ENCODE measurements around the gene RAD51B.

Gene RAD51B

DNA sequence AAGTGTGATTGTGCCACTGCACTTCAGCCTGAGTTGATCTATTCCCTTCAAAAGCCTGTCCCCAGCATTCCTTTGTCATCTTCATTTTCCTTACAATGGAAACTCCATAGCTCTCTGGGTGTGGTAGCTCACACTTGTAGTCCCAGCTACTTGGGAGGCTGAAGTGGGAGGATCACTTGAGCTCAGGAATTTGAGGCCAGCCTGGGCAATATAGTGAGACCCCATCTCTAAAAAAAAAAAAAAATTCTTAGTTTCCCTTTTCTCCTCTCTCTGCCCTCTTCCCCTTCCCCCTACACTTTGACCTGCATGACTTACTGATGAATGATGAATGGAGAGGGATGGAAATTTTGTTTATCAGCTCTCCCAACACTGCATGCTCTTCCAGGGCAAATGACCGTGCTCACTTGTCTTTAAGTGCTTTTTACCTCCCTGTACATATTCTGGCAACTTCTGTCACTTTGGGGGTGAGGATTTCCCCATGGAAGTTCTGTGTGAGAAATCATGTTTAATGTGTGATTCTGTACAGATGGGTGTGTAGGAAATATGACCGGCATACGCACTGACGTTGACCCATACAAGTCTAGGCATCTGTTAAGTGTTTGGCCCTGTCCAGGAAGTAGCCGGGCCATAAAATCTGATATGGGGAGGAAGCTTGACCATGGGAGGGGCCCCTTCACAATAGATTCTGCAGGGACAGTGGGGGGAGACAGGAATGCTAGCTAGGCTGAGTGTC is 907.9 kb downstream of the RAD51B start:
- no peak for DNase-seq

DNA sequence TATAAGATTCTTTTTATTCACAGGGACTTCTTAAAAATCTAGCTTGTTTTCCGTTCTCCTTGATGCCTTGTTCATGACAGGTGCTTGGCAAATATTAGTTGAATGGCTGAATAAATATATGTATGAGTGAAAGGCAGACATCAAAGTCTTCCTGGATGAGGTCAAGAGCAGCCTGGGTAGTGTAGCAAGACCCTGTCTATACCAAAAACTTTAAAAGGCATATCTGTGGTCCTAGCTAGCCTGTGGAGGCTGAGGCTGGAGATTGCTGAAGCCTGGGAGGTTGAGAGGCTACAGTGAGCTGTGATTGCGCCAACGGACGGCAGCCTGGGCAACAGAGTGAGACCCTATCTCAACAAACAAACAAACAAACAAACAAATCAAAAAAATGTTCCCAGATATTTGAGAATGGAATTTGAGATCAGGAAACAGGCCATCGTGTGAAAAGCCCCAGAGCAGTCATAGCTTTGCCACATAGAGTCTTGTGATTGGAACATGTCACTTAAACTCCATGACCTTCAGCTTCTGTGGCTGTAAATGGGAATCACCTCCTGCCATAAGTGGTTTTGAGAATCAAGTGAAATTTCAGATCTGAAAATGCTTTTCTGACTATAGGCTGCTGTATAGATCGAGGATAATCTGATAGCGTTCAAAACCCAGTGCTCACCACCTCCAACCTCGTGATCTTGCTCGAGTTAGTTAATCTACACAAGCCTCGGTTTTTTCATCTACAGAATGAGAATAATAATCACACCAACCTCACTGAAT is 908.9 kb downstream of the RAD51B start:
- no peak for DNase-seq

DNA sequence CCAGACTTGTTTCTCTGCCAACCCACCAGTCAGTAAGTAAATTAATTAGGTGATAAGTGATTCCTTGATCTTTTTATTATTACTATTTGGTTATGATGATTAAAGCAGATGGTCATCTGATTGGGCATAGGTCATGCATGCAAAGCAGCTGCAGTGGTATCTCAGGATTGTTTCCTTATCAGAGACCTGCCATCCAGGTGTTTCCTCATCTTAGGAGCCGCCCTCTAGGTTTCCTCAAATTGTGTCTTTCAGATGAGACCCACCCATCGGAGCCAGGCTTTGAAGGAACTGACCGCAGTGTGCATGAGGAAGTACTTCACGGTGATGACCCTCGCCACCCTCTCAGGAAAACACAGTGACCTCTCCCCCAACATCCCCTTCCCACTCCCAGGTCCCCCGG is 910.0 kb downstream of the RAD51B start:
- peak; percentile 12 for DNase-seq

- no peak for DNase-seq
These were observed 910.8 kb downstream of the RAD51B start for GRCh38 chr14:68730348-68730747.

DNA sequence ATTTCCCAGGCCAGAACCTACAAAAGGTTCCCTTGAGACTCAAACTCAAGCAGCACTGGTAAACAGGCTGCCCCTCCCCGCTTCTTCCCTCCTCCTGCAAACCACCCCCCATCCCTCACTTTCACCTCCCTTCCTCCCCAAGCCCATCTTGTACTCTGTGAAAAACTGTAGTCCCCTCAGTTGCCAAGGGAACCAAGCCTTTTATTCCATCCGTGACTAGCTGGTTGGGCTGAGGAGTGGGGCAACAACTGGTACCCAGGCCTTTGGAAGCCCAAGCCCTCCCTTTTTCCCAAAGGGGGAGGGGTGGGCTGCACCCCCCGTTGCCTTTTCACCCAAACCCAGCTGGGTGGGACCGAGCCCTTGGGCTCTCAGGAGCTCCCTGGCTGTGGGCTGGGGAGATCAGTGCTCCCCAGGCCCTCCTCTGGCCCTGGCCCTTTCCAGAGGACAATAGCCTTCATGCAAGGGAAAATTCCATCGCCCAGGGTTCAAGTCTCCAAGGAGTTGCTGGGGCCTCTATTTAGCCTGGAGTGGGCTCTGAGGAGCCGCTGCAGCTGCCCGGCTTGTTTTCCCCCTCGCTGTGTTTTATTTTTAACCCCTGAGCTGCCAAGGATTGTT is 911.3 kb downstream of the RAD51B start:
- no peak for DNase-seq

DNA sequence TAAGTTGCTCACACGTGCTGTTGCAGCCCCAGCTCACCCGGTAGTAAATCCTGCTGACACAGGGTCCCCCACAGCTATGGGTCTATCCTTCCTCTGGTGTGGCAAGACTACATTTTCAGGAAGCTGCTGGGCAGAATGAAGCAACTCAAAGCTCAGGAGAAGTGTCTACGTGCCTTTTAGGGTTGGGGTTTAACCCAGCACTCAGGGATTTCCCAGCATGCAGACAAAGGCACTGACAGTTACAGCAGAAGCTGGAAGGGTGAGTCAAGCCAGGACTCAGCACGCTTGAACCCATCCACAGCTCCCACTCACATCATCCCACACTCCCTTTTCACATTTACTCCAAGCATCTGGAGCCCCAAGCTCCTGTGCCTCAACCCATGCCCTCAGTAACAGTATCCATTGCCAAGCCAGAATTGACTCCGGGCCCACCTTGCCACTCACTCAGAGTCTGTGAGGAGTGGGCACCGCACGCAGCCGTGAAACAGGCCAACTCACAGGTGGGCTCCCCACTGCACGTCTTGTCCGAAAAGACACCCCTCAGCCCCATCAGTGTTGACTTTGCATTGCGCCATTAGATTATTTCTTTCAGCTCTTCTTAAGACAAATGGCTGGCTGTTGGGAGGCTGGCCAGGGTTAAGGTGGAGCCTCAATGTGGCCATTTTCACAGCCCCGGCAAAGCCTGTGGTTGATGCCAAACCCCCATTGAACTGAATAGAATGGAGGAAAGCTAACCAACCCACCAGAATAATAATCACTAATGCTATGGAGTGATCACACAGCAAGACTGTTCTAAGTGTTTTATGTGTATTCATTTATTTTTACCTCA is 913.7 kb downstream of the RAD51B start:
- DNase-seq, result peak; percentile 72

GRCh38 chr14:68734231-68734732 is 914.7 kb downstream of the RAD51B start:
- peak; percentile 40 for DNase-seq

- DNase-seq, result no peak
These were observed 916.3 kb downstream of the RAD51B start for GRCh38 chr14:68735856-68736255.

- no peak for DNase-seq
These were observed 916.9 kb downstream of the RAD51B start for GRCh38 chr14:68736471-68736871.

DNA sequence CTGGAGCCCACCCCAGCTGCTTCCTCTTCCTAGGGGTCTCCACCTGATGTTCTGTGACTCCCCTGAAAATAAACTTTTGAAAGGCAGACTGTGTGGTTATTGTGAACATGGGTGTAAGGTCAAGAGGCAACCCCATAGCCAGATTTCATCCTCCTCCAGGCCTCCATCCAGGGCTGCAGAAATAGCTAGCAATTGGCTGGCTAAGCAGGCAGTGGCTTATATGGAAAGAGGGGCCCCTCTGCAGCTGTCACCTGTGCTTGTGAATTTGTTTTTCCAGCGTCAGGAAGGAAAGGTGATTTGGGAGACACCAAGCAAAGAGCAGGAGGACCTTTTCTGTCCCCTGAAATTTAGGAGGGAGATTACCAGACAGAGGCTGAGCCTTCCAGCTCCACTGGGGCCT is 917.5 kb downstream of the RAD51B start:
- no peak for DNase-seq

GRCh38 chr14:68738559-68738958 is 919.0 kb downstream of the RAD51B start:
- DNase-seq, result no peak

GRCh38 chr14:68739701-68740100 is 920.1 kb downstream of the RAD51B start:
- DNase-seq, result no peak

- DNase-seq, result no peak
These were observed 921.4 kb downstream of the RAD51B start for GRCh38 chr14:68740788-68741476.

DNA sequence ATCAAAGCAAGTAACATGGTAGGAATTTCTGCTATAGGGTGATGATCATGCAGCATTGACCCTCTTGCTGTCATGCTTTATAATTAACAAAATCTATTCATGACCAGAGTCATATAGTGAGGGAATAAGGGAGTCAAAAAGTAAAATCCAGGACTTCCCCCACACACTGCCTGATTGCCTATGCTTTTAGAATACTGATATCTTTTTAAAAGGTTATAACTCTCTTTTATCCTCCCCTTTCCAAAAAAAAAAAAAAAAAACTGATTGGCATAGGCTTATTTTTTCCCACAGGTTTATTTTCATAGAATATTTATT is 921.9 kb downstream of the RAD51B start:
- DNase-seq, result no peak

- peak; percentile 65 for DNase-seq
These were observed 922.4 kb downstream of the RAD51B start for GRCh38 chr14:68741839-68742470.

GRCh38 chr14:68744613-68745012 is 925.0 kb downstream of the RAD51B start:
- DNase-seq, result no peak

GRCh38 chr14:68747393-68747792 is 927.8 kb downstream of the RAD51B start:
- DNase-seq, result no peak

- no peak for DNase-seq
These were observed 928.7 kb downstream of the RAD51B start for GRCh38 chr14:68748260-68748659.

- DNase-seq, result no peak
These were observed 929.1 kb downstream of the RAD51B start for GRCh38 chr14:68748691-68749090.

- no peak for DNase-seq
These were observed 930.2 kb downstream of the RAD51B start for GRCh38 chr14:68749487-68750475.
